NCI-H1694 treated with DMSO at 0.1 percent for 48 hours (cell line): Measurements from ENCODE around the gene CLEC1A.

ENCODE experiments used
- DNase-seq: peaks from one replicate; lab custom pipeline; 2025; lab: John Stamatoyannopoulos, UW

The CLEC1A gene

GRCh38 chr12:10101042-10101579 is 2.3 kb upstream of the CLEC1A start:
- no peak for DNase-seq

DNA sequence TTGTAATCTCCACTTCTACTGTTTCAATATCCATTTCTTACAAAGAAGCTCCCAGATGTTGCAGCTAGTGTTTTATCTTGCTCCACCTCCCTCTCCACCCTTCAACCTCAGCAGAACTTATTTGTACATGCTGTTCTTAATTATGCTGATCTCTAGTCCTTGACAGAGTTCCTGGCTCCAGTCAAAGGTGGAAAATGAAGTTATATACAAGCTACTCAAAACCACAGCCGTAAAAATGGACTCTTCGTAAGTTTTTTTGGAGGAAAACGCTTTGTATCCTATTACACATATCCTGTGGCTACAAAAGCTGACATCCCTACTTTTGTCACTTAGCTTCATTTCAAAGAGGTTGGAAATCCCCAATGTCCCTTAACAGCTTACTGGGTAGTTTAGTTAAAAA is 1.3 kb downstream of the CLEC1A start:
- DNase-seq = no peak

- no peak for DNase-seq
Measured at GRCh38 chr12:10095971-10096370, 2.8 kb downstream of the CLEC1A start.

DNA sequence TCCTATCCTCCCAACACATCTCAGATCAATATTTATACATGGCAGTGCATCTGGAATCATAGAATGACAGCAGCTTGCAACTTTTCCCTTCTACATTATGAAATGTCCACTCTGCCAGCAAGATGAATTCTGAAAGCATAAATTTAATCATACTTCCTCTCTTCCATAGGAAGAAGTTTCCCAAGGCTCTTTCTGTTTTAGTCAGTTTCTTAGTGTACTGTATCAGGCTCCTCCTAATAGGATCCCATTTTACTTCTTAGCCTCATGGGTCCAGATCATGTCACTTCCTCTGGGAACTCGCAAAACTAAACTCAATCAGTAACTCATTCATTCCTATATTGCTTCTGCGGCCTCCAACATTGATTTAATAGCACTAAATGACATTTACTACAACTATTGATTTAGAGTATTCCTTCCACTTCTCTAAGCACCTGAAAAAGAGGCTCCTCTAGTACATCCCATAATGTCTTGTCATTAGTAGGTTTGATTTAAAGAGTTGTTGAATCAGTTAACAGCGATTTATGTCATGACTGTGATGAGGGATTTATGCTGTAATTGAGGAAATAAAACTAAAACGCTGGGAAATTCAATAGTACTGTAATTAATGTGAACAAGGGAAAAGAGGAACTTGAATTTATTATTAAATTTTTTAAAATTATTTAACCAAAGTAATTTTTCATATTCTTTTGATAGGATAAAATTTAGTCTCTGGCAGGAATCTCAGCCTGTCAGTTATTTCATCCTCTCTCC is 4.0 kb downstream of the CLEC1A start:
- DNase-seq = no peak

DNA sequence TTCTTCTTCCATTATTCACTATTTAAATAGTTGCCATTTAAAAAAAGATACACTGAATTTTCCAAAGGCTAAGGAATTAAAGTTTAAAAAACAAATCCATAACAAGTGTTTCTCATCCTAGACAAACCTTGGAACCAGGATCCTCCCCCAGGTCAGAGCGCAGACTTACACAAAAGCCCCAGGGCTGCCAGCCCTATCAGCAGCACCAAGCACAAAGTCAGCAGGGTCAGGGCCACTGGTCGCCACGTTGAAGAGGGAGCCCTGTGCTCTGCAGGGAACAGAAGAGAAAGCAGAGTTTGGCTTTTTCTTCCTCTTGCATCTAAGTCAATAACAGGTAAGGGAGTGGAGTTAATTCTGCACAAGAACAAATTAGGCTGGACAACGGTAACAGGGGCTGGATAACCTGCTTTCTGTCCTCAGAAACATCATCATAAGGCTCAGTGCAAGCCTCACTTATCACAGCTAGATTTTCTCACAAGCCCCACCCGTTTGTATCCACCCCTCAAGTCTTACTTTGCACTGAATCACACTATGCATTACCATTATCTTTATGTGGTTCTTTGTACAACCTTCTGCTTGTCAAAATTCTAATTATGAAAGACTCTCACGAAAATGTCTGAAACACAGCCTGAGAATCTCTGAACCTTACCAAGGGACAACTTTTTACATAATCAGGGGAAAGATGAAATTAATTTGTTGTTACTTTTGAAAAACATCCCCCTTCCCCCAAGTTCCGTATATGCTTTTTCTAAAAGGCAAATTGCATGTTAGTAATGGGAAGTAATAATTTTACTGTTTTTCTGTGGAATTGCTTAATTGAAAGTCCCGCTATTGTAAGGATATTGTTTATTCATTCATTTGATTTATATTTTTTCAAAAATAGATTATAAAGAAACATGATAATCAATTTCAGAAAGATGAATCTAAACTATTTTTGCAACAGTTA is 9.6 kb downstream of the CLEC1A start:
- DNase-seq = no peak

- no peak for DNase-seq
Measured at GRCh38 chr12:10088031-10088430, 10.8 kb downstream of the CLEC1A start.

- no peak for DNase-seq
Measured at GRCh38 chr12:10086387-10086786, 12.4 kb downstream of the CLEC1A start.

- no peak for DNase-seq
Measured at GRCh38 chr12:10084733-10085132, 14.1 kb downstream of the CLEC1A start.

DNA sequence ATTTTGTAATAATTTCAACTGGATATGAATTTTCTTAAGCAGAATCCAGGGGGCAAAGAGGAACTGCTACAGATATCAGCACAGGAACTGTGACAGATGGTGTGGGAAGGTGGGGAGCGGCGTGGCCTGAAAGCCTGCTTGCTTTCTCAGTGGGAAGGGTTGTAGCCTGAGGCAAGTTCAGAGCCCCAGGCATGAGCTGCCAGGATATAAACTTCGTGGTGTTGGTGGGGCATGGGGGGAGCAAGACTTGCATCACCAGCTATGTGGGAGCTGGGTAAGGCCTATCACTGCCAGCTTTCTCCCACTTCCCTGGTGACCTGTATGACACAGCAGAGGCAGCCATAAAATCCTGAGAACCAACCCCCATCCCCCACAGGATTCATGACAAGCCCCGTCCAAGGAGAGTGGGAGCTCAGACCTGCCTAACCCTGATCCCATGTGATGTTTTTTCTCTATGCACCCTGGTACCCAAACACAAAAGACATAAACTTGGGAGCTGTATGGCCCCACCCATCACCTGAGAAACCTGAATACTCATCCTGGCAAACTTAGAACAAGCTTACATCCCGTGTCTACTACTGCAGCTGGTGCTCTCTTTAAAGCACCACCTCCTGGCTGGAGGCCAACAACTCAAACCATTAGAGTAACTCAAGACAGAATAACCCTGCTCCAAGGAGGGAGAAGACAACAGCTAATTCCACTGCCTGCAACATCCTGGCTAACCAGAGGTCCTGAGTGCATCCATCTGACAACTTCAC is 16.5 kb downstream of the CLEC1A start:
- DNase-seq = no peak

DNA sequence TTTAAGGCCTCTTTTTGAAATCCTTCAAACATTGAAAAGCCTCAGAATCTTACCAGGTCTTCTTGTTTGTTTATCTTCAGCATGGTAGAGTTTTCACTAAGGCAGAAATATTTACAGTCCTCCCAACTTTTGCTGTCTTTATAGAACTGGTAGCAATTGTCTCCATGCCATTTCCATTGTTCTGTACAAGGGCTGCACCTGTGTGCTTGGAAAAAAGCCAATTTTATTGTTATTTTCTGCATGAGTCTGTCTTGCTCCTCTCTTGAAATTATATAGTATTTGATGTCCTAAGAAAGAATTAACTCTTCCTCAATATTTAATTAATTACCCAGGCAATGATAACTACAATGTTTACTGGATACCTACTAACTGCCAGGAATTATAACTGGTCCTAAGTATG is 23.3 kb downstream of the CLEC1A start:
- no peak for DNase-seq

DNA sequence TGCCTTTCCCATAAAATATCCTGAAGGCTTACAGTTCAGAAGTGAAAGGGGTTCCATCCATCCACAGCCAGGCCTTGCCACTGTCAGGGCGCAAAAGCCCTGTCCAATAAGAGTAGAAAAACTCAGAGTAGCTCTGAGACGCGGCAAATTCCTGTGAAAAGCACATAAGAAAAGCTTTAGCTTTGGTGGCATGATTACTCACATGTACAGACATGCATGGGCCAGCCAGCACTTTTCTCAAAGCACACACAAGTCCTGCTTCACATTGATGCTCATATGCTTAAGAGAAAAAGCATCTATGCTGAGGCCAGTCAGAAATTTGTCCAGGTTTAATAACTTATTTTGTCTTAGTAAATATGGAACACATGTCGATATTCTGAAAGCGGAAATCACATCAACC is 25.5 kb downstream of the CLEC1A start:
- DNase-seq = no peak

- no peak for DNase-seq
Measured at GRCh38 chr12:10072131-10072530, 26.7 kb downstream of the CLEC1A start.

- DNase-seq = no peak
Measured at GRCh38 chr12:10070380-10070779, 28.4 kb downstream of the CLEC1A start.

DNA sequence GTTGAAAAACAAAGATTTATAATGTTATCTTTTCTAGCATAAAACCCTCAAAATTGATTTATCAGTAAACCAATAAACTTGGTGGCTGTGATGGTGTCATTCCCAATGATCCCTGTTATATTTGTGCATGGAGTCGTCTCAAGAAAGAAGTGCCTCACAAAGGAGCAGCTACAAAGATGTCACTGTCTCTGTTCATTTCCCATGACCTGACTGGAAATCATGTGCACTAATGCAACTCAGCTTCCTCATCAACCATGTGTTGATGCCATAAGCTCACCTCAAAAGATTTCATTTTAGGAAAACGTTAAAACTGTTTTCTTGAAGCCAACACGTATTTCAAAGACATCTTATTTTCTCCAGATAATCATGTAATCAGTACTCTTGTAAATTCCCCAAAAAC is 28.8 kb downstream of the CLEC1A start:
- no peak for DNase-seq

DNA sequence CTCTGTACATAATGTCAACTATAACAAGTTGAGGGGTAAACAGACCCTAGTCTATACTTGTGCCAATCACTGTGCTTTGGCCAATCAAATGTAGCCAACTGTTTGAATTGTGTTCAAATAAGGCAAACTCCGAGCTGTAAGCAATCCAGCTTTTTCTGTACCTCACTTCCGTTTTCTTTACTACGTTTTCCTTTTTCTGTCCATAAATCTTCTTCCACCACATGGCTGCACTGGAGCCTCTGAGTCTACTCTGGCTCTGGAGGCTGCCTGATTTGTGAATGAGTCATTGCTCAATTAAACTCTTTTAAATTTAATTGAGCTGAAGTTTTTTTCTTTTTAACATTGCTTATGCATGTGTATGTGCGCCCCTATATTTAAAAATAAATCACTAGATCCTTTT is 29.7 kb downstream of the CLEC1A start:
- no peak for DNase-seq

GRCh38 chr12:10068644-10069043 is 30.1 kb downstream of the CLEC1A start:
- DNase-seq = no peak

- DNase-seq = no peak
Measured at GRCh38 chr12:10067942-10068341, 30.8 kb downstream of the CLEC1A start.

GRCh38 chr12:10067264-10067663 is 31.5 kb downstream of the CLEC1A start:
- no peak for DNase-seq

DNA sequence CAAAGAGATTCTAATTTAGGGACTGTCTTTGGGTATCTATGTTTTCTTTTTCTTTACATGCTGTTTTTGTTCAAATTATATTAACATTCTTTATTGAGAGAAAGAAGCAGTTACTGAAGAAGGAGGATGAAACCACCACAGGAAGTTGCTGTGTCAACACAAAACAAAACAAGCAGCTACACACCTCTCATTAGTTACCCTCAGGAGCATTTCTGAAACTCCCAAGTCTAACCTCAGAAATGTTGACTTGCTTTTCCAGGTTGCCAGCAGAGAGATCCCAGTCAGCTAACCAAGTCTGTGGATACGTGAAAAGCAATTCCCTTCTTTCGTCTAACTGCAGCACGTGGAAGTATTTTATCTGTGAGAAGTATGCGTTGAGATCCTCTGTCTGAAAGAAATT is 33.5 kb downstream of the CLEC1A start:
- no peak for DNase-seq

GRCh38 chr12:10058387-10058786 is 40.4 kb downstream of the CLEC1A start:
- DNase-seq = no peak

- no peak for DNase-seq
Measured at GRCh38 chr12:10052193-10052913, 46.4 kb downstream of the CLEC1A start.

- DNase-seq = no peak
Measured at GRCh38 chr12:10048526-10048925, 50.3 kb downstream of the CLEC1A start.
